IPS-NIHi7 (cell line): ENCODE results near the gene BCL2.
"Not testable (repeated sequence)": the region's sequence is repeated elsewhere in the genome, so short reads cannot be mapped to it uniquely, and the experiment has no call there.

ENCODE experiments used
- DNase-seq: peaks from one replicate; pipeline ENCODE4 v3.0.0; 2012; ENCODE audit warnings: mixed read lengths; ENCODE audit errors: extremely low spot score

Gene BCL2

DNA sequence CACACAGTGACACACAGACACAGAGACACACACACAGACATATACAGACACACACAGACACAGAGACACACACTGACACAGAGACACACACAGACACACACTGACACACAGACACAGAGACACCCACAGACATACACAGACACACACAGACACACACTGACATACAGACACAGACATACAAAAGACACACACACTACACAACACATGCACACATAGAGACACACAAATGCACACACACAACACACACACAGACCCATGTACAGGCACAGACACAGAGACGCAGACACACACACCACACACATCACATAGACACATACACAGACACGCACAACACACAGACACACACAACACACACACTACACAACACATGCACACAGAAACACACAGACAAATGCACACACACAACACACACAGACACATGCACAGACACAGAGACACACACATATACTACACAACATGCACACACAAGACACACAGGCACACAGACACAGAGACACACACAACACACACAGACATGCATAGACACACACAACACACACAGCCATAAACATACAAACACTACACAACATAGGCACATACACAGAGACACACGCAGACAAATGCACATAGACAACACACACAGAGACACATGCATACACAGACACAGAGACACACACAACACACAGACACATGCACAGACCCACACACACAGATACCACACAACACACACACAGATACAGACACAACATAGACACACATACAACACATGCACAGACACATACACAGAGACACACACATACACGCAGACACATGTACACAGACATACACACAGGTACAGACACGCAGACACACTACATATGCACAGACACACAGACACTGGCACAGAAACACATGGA lies 120.5 kb downstream of the BCL2 start:
- DNase-seq: no peak

DNA sequence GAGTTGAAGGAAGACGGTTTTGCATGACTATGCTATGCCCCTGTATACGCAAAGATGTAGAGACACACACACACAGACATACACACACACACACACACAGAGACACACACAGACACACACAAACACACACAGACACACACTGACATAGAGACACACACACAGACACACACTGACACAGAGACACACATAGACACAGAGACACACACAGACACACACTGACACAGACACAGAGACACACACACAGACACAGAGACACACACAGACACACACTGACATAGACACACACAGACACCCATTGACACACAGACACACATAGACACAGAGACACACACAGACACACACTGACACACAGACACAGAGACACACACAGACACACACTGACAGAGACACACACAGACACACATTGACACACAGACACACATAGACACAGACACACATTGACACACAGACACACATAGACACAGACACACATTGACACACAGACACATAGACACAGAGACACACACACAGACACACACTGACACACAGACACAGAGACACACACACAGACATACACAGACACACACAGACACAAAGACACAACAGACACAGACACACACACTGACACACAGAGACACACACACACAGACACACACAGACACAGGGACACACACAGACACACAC lies 121.3 kb downstream of the BCL2 start:
- DNase-seq: no peak

- DNase-seq: no peak
Measured at GRCh38 chr18:63197246-63197869, 122.2 kb downstream of the BCL2 start.

DNA sequence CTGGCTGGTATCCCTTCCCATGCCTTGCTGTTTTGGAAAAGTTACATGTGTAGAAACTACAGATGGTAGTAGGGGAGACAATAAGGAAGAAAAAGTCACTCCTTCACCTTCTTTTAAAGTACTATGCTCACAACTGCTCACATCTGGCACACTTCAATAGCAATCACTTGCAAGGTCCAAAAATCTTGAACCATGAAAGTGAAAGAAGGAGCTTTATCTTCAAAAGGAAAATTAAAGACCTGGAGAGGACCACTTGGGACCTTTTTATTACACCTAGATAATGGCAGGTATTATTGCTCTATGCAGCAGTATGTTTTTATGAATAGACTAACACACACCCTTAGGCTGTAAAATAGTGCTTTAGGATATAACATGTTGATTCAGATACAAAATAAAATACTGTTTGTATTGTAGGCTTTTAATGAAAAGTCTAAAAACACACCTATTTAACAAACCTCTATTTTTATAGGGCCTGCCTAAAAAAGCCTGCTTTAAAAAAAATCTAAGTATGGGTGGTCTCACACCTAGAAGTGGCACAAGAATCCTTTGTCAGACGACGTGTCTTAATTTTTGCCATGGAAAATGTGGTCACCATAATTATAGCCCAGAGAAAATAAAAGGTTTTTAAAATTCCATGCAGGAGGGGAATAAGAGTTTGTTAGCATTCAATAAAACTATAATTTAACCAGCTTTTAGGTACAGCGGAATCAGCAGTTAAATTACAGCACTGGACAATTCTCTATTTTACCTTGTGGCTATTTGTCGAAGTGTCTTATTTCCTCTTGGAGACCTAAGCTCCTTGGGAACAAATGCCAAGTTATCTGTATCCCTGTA lies 124.0 kb downstream of the BCL2 start:
- DNase-seq: no peak

GRCh38 chr18:63192885-63193349 lies 126.7 kb downstream of the BCL2 start:
- no peak for DNase-seq

DNA sequence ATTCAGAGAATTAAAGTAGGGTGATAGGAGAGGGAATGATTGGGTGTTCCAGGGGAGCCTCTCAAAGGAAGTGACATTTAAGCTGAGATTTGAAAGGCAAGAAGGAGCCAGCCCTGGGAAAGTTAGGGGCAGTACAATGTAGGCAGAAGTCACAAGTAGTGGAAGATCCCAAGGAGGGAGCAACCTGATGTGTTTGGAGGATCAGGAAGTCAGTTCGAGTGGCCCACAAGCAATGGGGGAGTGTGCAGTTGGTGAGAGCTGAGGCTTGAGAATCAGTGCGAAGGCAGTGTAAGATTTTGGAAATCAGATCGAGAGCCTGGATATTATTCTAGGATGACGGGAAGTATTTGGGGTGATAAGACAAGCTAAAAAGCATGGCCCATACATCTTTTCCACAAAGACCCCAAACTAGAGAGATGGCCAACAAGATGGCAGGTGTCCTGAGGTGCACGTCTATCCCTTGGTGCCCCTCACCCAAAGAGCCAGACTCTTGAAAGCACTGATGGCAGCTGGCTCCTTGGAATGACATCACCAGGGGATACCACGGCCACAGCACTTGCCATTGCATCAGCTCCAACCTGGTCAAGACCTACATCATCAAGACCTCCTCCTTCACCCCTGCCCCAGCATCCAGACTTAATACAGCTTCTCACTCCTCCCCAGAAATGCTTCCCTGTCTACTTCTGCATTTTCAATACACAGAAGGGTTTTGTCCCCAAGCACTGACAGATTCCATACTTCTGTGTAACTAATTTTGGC lies 127.3 kb downstream of the BCL2 start:
- DNase-seq: no peak

- DNase-seq: no peak
Measured at GRCh38 chr18:63191413-63191812, 128.2 kb downstream of the BCL2 start.

- not testable (repeated sequence) for DNase-seq
Measured at GRCh38 chr18:63190838-63191237, 128.7 kb downstream of the BCL2 start.

GRCh38 chr18:63189817-63190216 lies 129.8 kb downstream of the BCL2 start:
- DNase-seq: no peak

- DNase-seq: no peak
Measured at GRCh38 chr18:63189041-63189440, 130.5 kb downstream of the BCL2 start.

DNA sequence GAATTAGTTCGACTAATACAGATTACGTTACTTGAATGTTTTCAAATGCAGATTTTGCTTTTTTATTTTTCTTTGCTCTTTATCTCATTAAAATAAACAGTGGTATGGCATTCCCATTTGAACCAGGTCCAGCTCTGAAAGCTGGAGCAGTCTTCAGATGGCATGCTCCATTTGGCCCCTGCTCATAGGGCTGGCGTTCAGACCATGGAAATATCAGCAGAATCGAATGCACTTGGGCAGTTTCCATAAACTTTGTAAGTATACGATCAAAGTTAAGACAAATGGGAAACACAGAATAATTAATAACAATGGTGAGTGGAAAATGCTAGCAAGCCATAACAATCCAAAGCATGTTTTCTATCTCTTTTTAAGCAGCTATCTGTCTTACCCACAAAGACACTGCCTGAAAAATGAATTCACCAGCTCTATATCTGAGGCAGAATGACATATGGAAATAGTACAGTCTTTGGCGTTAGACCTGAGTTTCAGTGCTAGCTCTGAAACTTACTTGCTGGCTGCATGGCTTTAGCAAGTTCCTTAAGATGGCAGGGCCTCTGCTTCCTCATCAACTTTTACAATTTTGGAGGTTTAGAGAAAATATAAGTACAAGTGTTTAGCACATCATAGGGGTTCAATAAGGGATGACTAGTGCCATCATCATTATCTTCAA lies 131.6 kb downstream of the BCL2 start:
- DNase-seq: no peak

- no peak for DNase-seq
Measured at GRCh38 chr18:63187223-63187574, 132.4 kb downstream of the BCL2 start.

DNA sequence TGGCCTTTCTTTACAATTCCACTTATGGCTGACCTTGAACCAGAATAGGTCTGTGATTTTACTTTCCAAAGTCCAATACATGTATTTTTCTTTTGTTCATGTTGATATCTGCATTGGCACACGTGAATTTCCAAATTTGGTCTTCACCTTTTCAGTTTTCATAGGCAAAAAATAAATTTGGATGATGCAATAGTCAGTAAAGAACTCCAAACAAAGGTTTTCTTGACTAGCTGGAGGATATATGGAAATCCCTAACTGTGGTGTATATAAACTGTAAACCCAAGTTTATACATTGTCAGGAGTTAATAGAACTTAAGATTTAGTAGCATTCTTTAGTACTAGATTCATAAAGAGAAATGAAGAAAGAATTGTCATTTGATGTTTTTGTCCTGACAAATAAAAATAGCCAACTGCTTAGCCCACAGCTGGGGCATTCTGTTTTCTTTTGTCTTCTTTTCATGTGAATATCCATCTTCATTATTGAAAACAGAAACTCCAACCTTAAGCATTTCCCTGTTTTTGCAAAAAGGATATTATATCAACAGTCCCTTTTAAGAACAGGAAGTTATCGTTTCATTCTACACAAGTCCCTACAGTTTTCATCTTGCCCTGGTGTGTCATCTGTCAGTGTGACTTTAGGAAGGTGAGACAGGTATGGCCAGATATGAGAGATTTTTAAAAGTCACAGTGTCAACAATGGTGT lies 132.9 kb downstream of the BCL2 start:
- no peak for DNase-seq

- DNase-seq: no peak
Measured at GRCh38 chr18:63185984-63186383, 133.6 kb downstream of the BCL2 start.

- no peak for DNase-seq
Measured at GRCh38 chr18:63183952-63184770, 135.4 kb downstream of the BCL2 start.

DNA sequence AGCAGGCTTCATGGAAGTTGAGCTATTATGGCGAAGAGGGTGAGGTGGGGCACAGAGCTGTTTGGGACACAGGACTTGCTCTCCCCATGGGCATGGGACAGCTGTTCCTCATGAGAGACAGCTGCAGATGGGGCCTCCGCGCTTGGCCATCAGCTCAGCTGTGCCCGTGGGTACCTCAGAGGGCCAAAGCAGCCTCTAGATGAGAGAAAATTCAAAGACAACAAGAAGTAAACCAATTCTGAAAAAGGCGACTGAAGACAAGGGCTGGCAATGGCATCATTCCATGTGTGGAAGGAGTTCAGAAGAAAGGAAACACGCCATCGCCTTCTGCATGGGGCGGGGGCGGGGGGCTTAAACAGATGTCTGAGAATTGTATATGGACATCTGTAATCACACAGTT lies 136.2 kb downstream of the BCL2 start:
- DNase-seq: no peak

DNA sequence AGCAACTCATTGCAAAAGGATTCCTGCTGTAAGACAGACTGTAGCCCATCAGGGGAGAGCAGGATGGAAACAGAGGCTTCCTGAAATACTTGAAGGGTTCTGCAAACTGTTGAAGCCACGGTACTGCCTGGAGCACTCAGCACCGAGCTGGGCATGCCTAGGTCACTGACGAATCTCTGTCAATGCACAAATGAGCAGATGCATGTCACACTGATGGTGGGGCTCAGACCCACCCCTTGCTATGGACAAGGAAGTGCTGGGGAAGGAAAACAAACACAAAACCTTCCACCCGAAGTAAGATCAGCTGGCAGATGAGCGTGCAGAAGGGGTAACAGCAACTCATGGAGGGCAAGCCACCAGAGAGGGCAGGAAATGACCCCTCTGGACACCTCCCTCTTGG lies 136.7 kb downstream of the BCL2 start:
- DNase-seq: no peak

DNA sequence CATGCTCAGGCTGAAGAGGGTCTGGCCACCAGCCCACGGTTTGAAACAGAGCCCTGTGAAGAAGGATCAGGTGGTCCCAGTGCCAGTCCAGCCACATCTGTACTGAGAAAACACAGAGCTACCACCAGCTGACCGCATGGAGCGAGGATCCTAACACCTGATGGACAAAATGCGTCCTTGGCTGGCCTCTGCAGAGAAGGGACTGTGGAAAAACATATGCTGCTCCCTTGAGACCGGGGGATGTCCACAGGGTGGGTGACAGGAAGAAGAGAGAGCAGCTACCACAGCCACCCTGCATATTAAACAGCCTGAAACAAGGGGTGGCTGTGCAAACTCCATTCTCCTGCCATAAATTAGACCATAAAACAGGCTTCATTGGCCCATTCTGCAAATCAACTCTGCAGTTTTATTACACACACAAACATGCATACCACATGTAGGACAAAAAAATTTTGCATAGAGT lies 137.2 kb downstream of the BCL2 start:
- no peak for DNase-seq
